ENCODE results near the gene EFS.

Gene EFS

GRCh38 chr14:23375527-23376251 lies 10.7 kb upstream of the EFS start:
- TF ChIP-seq CTCF (IDR thresholded peaks at IDR 0.05) = no peak

GRCh38 chr14:23373041-23373440 lies 8.1 kb upstream of the EFS start:
- TF ChIP-seq CTCF (IDR thresholded peaks at IDR 0.05) = no peak

- no peak for TF ChIP-seq CTCF (IDR thresholded peaks at IDR 0.05)
Measured at GRCh38 chr14:23372509-23372908, 7.5 kb upstream of the EFS start, which contains the start of gene IL25. Gene IL25, plus strand, starts transcription at chr14:23372809.

- no peak for TF ChIP-seq CTCF (IDR thresholded peaks at IDR 0.05)
Measured at GRCh38 chr14:23371865-23372264, 6.9 kb upstream of the EFS start.

GRCh38 chr14:23370221-23370620 lies 5.2 kb upstream of the EFS start:
- TF ChIP-seq CTCF (IDR thresholded peaks at IDR 0.05) = no peak

GRCh38 chr14:23366426-23366921 lies 1.5 kb upstream of the EFS start:
- TF ChIP-seq CTCF (IDR thresholded peaks at IDR 0.05) = no peak

- TF ChIP-seq CTCF (IDR thresholded peaks at IDR 0.05) = no peak
Measured at GRCh38 chr14:23365732-23366425, 907 bp upstream of the EFS start.
